ENCODE measurements around the gene TMSB15A.

GRCh38 chrX:102498732-102499131, 17.8 kb downstream of the TMSB15A start:
- TF ChIP-seq CTCF (IDR thresholded peaks at IDR 0.05), result no peak
- no peak for TF ChIP-seq POLR2A (IDR thresholded peaks at IDR 0.05)
